SIG-M5 treated with dmso at 0.1 percent for 504 hours (cell line): Measurements from ENCODE around the gene REG3G.

Experiments
- DNase-seq: peaks from one replicate; lab custom pipeline; 2025; ENCODE audit not compliant: unreplicated experiment; lab: John Stamatoyannopoulos, UW

Gene REG3G

GRCh38 chr2:79025421-79025820 is at the start of gene REG3G:
TSS of gene REG3G (plus strand) at chr2:79025702. CDS start at chr2:79026094, 392 bp downstream.
- DNase-seq, result no peak

DNA sequence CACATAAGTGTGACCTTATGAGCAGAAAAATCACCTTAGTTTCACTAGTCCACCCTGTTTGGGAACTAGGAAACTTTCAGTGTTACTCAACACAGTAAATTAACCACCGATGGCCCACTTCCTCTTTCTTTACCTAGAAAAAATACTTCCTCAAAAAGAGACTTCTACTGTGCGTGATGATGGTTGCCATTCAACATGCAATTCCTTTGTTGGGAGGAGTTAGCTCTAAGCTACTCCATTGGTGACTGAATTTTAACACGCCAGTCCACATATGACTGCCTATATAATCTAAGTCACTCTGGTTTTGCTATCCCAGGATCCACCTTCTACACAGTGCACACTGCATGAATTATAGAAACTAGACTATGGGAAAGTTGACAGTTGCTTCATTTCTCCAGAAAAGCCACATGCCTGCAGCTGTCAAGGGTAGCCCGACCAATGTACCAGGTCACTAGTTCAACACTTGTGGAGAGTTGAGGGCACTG is 47.8 kb upstream of the REG3G start:
- peak; percentile 89 for DNase-seq

- no peak for DNase-seq
Measured at GRCh38 chr2:78978340-78978739, 47.2 kb upstream of the REG3G start.

- peak; percentile 32 for DNase-seq
Measured at GRCh38 chr2:78979380-78980151, 45.9 kb upstream of the REG3G start.

GRCh38 chr2:78980152-78980465 is 45.4 kb upstream of the REG3G start:
- no peak for DNase-seq

DNA sequence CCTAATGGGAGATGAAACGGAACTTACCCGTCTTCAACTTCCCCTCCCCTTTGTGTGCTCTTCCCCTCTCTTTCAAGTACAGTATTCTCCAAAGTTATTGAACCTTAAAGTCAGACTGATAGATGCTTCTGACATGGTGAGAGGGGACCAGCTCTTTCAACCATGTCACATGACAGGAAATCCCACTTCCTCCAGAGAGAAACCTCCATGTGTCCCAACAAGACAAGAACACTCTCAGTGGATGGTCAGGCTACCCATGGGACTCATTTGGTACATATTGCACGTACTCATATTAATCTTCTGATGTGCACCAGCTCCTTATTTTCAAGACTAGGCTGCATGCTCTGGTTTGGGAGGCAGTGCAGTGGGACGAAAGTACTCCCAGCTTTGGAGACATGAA is 44.6 kb upstream of the REG3G start:
- DNase-seq, result no peak

DNA sequence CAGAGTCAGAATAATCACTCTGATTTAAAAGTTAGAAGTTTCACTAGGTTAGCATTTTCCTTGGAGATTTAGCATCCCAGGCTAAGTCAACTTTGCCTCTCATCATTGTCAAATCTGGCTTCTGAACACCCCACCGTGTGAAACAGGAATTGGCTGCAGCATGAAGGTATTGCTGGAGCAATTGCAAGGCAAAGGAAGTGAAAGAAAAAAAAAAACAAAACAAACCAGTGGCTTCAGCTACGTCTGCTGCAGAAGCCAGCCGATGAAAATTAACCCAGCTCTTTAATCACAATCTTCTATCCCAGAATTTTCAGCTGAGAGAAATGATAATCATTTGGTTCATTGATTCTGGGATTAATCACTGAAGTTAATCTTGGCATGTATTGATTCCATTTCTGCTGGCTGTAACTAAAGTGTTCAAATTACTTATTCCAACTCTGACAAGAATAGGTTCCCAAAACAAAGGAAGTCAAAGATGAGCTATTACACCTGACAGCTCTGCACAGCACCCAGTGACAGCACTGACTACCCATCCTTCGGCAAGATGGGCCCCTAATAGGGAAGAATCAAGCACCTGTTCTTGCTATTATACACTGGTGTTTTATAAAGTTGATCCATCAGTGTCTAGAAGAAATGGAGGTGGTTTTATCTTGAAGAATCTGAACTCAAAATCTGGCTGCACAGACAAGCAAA is 42.7 kb upstream of the REG3G start:
- DNase-seq, result no peak

DNA sequence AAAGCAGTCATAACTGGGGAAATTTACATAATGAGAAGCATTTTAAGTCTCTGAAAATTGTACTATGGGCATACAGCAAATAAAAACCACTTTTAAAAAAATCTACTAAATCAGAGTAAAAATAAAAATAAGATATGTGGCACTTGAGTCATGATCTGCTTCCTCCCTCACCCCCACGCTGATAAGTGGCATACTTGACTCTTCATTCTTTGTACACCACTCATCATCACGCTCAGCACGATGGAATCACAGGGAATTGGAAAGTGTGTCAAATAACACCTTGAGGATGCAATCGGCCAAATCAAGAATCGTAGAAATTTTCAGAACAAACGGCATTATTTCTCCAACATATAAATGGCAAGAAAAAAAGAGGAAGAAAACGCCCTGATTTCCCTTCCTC is 41.1 kb upstream of the REG3G start:
- no peak for DNase-seq

GRCh38 chr2:78985558-78985957 is 39.9 kb upstream of the REG3G start:
- no peak for DNase-seq

DNA sequence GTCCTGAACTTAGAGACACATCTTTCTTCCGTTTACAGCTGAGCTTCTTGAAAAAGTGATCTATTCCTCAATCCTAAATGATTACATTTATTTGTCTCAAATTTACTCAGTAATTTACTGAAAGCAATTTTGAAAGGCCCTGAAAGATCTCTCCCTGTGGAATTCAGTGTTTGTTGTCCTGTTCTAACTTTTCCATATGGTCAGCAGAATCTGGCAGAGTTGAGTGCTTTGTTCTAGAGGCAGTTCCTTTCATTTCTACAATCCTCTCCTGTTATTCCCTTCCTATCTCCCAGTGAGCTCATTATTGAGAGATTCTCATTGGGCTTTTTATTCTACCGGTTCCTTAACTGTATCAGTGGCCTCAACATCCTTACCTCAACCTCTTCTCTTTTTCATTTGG is 36.5 kb upstream of the REG3G start:
- DNase-seq, result no peak

- DNase-seq, result no peak
Measured at GRCh38 chr2:78992451-78992806, 33.1 kb upstream of the REG3G start.

DNA sequence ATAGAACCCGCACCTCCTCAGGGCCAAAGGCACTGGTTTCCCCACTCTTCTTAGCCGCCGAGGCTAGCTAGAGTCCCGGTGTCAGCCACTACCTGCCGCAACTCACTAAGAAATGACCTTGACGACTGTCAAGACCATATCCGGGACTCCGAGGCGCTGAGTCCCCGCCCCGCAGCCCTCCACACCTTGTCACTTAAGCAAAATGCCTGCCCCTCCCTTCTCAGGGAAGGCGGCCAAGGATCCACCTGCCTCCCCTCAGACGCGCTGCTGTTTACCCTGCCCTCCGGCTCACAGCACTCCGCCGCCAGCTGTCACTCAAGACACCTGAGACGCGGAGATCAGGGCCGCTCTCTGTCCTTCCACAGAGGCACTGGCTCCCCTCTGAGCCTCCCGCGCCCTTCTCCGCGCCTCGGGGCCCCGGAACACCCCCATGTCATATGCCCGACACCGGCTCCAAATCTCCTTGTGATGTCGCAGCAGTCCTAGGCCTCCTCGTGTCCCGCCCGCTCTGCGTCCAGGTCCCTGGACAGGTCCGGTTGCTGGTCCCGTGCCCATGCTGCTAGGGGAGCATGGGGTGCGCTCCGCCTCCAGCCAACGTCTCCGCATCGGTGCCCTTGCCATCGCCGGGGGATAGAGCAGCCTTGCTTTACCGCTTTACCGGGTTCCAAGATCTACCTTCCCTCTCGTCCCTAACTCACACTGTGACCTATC is 32.5 kb upstream of the REG3G start:
- DNase-seq, result no peak

DNA sequence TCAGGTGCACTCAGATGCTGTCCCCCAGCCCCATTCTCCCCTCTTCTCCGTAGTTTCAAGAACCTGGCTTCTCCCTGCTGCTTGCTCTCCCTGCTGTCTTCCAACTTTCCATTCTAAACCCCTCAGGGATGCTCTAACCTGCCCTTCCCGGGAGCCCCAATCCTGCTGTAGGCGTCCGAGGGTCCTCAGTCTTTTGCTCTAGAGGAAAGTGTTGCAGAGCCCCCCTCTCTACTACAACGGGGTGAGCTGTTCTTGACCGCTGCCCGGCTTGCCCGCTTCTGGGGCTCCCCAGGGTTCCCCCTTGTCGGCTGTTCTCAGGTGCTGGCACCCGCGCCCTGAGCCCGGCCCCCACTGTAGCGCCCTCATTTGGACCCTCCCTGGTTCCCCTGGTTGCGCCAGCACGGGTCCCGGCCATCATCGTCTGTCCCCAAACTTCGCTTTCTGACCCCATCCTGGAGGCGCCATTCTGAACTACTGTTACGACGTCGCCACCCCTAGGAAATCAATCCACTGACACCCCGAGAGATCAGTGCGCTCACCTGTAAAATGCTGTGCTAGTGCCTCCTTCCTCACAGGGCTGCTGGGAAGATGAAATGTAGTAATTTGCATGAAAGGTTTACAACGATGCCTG is 31.9 kb upstream of the REG3G start:
- no peak for DNase-seq

GRCh38 chr2:78994789-78995188 is 30.7 kb upstream of the REG3G start:
- DNase-seq, result no peak

DNA sequence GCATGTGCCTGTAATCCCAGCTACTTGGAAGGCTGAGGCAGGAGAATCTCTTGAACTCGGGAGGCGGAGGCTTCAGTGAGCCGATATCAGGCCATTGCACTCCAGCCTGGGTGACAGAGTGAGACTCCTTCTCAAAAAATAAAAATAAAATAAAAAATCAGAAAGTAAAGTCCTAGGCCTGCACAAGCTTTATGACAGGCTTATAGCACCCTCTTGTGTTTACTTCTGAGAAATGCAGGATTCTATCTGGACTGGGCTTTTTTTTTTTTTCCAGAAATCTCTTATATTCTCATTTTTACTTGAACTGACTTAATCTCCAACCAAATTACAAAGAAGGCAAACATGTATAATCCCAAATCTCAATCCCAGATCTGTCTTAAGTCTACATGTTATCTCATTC is 26.1 kb upstream of the REG3G start:
- DNase-seq, result peak; percentile 23

DNA sequence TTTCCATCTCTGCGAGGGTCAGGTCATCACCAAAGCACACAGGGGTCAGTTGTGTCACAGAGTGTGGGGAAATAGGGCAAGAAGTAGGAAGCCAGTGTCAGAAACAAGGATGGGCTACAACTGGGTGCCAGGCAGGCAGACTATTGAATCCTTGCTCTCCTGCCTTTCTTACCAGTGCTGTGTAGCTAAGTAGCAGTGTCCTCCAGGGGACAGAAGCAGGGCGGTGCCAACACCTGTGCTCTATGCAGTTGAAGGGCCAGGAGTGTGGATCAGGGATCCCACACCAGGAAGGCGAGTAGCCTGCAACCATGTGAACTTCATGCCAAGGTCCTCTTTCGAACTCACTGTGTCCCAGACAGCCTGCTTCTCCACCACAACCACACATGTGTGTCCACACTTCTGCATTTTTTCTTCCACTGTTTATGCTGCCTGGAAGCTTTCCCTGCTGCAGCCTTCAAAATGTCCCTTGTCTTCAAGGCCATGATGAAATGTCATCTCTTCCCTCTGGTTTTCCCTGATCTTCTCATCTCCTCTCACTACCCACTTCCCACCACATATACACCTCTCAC is 25.4 kb upstream of the REG3G start:
- DNase-seq, result no peak

GRCh38 chr2:79001285-79001684 is 24.2 kb upstream of the REG3G start:
- DNase-seq, result no peak

- no peak for DNase-seq
Measured at GRCh38 chr2:79004680-79005079, 20.8 kb upstream of the REG3G start.

- DNase-seq, result no peak
Measured at GRCh38 chr2:79005216-79005615, 20.3 kb upstream of the REG3G start.

DNA sequence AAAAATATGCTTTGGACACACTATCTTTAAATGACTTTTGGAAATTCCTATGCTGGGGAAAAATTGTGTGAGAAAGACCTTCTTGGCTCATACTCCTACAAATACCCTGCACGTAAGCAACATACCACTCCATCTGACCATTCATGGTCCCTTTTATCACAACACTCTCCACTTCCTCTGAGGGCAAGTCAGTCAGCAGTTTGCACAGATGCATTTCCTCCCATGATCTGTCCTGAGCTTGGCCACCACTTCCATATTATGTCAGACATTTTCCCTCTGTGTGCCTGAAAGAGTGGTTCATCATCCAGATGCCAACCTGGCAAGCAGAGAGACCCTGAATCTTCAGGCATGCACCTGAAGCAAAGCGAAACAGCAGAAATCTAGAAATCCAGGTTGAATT is 16.1 kb upstream of the REG3G start:
- no peak for DNase-seq

- DNase-seq, result no peak
Measured at GRCh38 chr2:79011496-79011895, 14.0 kb upstream of the REG3G start.
